ENCODE results near the gene SP110.

GRCh38 chr2:230156782-230157699, 62.7 kb downstream of the SP110 start:
- TF ChIP-seq POLR2A (IDR thresholded peaks at IDR 0.05) (no peak), CTCF (IDR thresholded peaks at IDR 0.05) (no peak)

All from heart left ventricle (tissue), 13 donors.